Sigmoid colon (tissue), 4 donors: Measurements from ENCODE around the gene TCEANC2.

Experiments
- CTCF ChIP-seq, 4 experiments: fragments of 450-650 bp in 3 of 4; fragments of 200-600 bp in 1 of 4; IDR thresholded peaks; one replicate each; pipeline ENCODE4 v1.5.1; 2016 to 2019; ENCODE audit warnings: antibody characterized with exemption in 4 of 4, mild to moderate bottlenecking in 3 of 4, moderate library complexity in 2 of 4
- EP300 ChIP-seq, 4 donors: sonication (generic); formaldehyde crosslinking; IDR thresholded peaks; one replicate each; pipeline ENCODE4 v1.6.1; 2017; ENCODE audit warnings: antibody characterized with exemption in 4 of 4

- TF ChIP-seq CTCF (IDR thresholded peaks at IDR 0.05) (no peak), EP300 (IDR thresholded peaks at IDR 0.05) (no peak)
These were observed 56.0 kb downstream of the TCEANC2 start for GRCh38 chr1:54109129-54110090.
